Prostate gland (tissue), 2 donors: ENCODE measurements around the gene HIVEP2. TPM values are rescaled to one million over a fixed set of nuclear protein-coding genes. Genes with fewer than 3 reads are reported as not detected.

ENCODE experiments used
- DNase-seq: peaks from one replicate; pipeline ENCODE4 v3.0.0-alpha.2; 2019; ENCODE audit warnings: low spot score
- H3K27ac ChIP-seq, 2 donors: fragments of 200-600 bp; sonication (generic); 2 replicates each; pipeline ENCODE4 v1.5.1; 2017 to 2019
- H3K27me3 ChIP-seq: fragments of 200-600 bp; sonication (generic); replicated peaks from 2 replicates; pipeline ENCODE4 v1.5.1; 2019; ENCODE audit not compliant: insufficient read depth
- H3K36me3 ChIP-seq, 2 donors: fragments of 200-600 bp; sonication (generic); 1 replicate in 1 of 2; 2 replicates in 1 of 2; pipeline versions ENCODE4 v1.5.1 to v1.8.1; 2017 to 2019
- H3K4me1 ChIP-seq: fragments of 200-600 bp; sonication (generic); replicated peaks from 2 replicates; pipeline ENCODE4 v1.5.1; 2019
- H3K4me3 ChIP-seq, 2 donors: fragments of 200-600 bp; sonication (generic); 2 replicates each; pipeline ENCODE4 v1.5.1; 2017 to 2019
- H3K9me3 ChIP-seq: fragments of 200-600 bp; sonication (generic); 2 replicates; pipeline ENCODE4 v1.5.1; 2017
- POLR2A ChIP-seq: fragments of 450-650 bp; IDR thresholded peaks from one replicate; pipeline ENCODE4 v1.6.1; 2016; ENCODE audit warnings: antibody characterized with exemption, mild to moderate bottlenecking
- POLR2AphosphoS5 ChIP-seq: sonication (generic); formaldehyde crosslinking; IDR thresholded peaks from one replicate; pipeline ENCODE4 v1.6.1; 2017; ENCODE audit warnings: antibody characterized with exemption
- whole genome bisulfite sequencing: methylation state at CpG from one replicate; pipeline ENCODE4 v1.1.5; 2018; 5-methylcytosine and 5-hydroxymethylcytosine counted together
- intact Hi-C: fragments of 100-400 bp; cut with DNase I; formaldehyde crosslinking; loops from one replicate; pipeline ENCODE4 v1.14.2; 2022
- total RNA-seq, 2 donors: library from RNA; depleted of rRNA; stranded (reverse); fragments of >200 nt; gene quantifications; one replicate each; pipeline ENCODE4 v1.1.0, GENCODE V29; 2016
- TF ChIP-seq, protein P1 (sequence below), 4 experiments: fragments of 200-600 bp in 2 of 4; fragments of 450-650 bp in 2 of 4; sonication (generic) in 2 of 4; IDR thresholded peaks; 1 replicate in 3 of 4; 2 replicates in 1 of 4; pipeline ENCODE4 v1.5.1; 2016 to 2019; ENCODE audit warnings: antibody characterized with exemption in 4 of 4, mild to moderate bottlenecking in 2 of 4, moderate library complexity in 2 of 4

The HIVEP2 gene, protein sequence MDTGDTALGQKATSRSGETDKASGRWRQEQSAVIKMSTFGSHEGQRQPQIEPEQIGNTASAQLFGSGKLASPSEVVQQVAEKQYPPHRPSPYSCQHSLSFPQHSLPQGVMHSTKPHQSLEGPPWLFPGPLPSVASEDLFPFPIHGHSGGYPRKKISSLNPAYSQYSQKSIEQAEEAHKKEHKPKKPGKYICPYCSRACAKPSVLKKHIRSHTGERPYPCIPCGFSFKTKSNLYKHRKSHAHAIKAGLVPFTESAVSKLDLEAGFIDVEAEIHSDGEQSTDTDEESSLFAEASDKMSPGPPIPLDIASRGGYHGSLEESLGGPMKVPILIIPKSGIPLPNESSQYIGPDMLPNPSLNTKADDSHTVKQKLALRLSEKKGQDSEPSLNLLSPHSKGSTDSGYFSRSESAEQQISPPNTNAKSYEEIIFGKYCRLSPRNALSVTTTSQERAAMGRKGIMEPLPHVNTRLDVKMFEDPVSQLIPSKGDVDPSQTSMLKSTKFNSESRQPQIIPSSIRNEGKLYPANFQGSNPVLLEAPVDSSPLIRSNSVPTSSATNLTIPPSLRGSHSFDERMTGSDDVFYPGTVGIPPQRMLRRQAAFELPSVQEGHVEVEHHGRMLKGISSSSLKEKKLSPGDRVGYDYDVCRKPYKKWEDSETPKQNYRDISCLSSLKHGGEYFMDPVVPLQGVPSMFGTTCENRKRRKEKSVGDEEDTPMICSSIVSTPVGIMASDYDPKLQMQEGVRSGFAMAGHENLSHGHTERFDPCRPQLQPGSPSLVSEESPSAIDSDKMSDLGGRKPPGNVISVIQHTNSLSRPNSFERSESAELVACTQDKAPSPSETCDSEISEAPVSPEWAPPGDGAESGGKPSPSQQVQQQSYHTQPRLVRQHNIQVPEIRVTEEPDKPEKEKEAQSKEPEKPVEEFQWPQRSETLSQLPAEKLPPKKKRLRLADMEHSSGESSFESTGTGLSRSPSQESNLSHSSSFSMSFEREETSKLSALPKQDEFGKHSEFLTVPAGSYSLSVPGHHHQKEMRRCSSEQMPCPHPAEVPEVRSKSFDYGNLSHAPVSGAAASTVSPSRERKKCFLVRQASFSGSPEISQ (N-terminal part only)
- total RNA-seq, result 10 to 100 TPM; 15.8 to 19.3 TPM

DNA sequence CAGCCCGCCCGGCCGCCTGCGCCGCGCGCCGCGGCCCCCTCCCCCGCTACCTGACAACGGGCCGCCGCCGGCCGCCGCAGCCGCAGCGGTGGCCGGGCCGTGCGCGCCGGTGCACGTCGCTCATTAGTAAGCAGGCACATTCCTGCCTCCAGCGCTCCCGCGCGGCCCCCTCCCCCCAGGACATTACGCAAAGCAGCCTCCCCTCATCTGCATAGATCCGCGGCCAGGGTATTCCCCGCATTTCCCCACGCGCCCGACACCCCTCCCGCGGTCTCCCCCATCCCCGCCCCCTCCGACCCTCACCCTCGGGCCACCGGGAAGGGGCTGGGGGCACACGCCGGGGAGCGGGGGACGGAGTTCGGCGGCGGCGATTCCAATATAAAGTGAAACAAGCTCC is at the start of gene HIVEP2:
HIVEP2 (minus strand) TSS at position 128 of the 397 bp plus-strand sequence. CDS start 170,438 bp downstream, outside the sequence.
- under 1% methylated on average over 37 of the region's 50 CpGs for WGBS
- H3K4me3 ChIP-seq, result peak within 1 kb of the TSS; percentile 87 to 94
- intact Hi-C loops, result loop anchor here (2.0 to 5.0 kb wide), 3 partner anchors 117 to 248 kb away; partner anchors contain the start of gene AIG1
- no peaks in the 10 kb centered on the region for H3K36me3 ChIP-seq
- H3K4me1 ChIP-seq, result peaks cover 4% of the 10 kb centered on the region
- TF ChIP-seq POLR2AphosphoS5 (no peak), POLR2A (peak; percentile 16)
- TF ChIP-seq, protein P1, sequence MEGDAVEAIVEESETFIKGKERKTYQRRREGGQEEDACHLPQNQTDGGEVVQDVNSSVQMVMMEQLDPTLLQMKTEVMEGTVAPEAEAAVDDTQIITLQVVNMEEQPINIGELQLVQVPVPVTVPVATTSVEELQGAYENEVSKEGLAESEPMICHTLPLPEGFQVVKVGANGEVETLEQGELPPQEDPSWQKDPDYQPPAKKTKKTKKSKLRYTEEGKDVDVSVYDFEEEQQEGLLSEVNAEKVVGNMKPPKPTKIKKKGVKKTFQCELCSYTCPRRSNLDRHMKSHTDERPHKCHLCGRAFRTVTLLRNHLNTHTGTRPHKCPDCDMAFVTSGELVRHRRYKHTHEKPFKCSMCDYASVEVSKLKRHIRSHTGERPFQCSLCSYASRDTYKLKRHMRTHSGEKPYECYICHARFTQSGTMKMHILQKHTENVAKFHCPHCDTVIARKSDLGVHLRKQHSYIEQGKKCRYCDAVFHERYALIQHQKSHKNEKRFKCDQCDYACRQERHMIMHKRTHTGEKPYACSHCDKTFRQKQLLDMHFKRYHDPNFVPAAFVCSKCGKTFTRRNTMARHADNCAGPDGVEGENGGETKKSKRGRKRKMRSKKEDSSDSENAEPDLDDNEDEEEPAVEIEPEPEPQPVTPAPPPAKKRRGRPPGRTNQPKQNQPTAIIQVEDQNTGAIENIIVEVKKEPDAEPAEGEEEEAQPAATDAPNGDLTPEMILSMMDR (IDR thresholded peaks at IDR 0.05), result peak in 1 of 4 experiments; percentile 58
- H3K27me3 ChIP-seq, result no peaks in the 10 kb centered on the region
- H3K9me3 ChIP-seq, result no peaks in the 10 kb centered on the region
- H3K27ac ChIP-seq, result peak within 1 kb of the TSS; percentile 99 to 100
- peak; percentile 95 for DNase-seq

GRCh38 chr6:142993977-142994376 is 49.0 kb upstream of the HIVEP2 start:
- TF ChIP-seq POLR2A (no peak), POLR2AphosphoS5 (no peak)
- TF ChIP-seq, protein P1 (IDR thresholded peaks at IDR 0.05), result no peak
- no peaks in the 10 kb centered on the region for H3K27me3 ChIP-seq
- WGBS, result 96% methylated on average over 5 of the region's 7 CpGs

DNA sequence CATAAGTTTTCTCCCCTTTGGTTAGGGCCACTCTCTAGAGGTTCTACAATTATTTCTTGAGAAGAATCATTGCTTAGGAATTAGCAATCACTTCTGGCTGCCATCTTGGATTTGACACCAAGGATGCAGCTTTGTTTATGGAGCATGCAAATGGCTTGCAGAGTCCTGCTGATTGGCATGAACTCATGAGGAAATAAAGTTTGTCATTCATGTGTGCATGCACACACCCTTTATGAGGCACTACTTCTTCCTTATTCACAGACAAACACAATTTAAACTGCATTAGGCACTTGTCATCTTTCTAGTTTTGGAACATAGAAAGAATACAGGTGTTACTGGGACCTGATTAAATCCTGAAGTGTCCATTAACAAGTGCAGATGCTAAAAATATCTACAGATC is 42.5 kb upstream of the HIVEP2 start:
- intact Hi-C loops, result no loop called here
- Histone ChIP-seq H3K4me3 (no peak overlapping the region), H3K36me3 (no peaks in the 10 kb centered on the region), H3K9me3 (no peaks in the 10 kb centered on the region), H3K27ac (no peak overlapping the region), H3K27me3 (no peaks in the 10 kb centered on the region), H3K4me1 (no peaks in the 10 kb centered on the region)
- TF ChIP-seq, protein P1 (IDR thresholded peaks at IDR 0.05), result no peak
- no peak for TF ChIP-seq POLR2AphosphoS5
- TF ChIP-seq POLR2A, result no peak
- DNase-seq, result no peak

More at GRCh38 chr6:142993977-142994376, 49.0 kb upstream of the HIVEP2 start:
- Histone ChIP-seq H3K36me3 (no peaks in the 10 kb centered on the region), H3K4me1 (no peaks in the 10 kb centered on the region), H3K9me3 (no peaks in the 10 kb centered on the region), H3K4me3 (no peak overlapping the region), H3K27ac (no peak overlapping the region)
- DNase-seq, result no peak
- intact Hi-C loops, result no loop called here

DNA sequence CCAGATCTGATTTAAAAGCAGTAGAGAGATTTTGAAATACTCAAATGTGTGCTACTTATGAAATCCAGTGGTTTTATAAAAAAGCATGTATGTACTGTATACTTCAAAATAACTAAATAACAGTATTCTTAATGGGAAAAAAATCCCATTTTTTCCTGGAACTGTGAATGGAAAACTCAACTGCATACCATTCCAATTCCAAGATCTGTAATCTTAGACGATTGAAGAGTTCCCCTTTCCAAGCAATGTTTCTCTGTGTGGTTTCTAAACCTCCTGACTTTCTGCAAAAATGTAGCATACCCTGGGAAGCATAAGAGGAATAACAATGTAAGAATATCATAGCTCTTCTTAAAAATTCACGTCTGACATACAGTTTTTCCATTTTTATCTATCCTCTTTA is 40.3 kb upstream of the HIVEP2 start:
- H3K9me3 ChIP-seq, result no peaks in the 10 kb centered on the region
- 63% methylated on average over 2 of the region's 2 CpGs for WGBS
- no peaks in the 10 kb centered on the region for H3K36me3 ChIP-seq
- no peaks in the 10 kb centered on the region for H3K4me1 ChIP-seq
- intact Hi-C loops, result no loop called here
- TF ChIP-seq POLR2A, result no peak
- TF ChIP-seq, protein P1 (IDR thresholded peaks at IDR 0.05), result no peak
- TF ChIP-seq POLR2AphosphoS5, result no peak
- no peak overlapping the region for H3K27ac ChIP-seq
- H3K4me3 ChIP-seq, result no peak overlapping the region
- H3K27me3 ChIP-seq, result no peaks in the 10 kb centered on the region
- DNase-seq, result no peak
